IPS-15b (cell line): ENCODE results near the gene MYO1E.

Source experiments
- H3K27me3 ChIP-seq: one replicate; pipeline ENCODE4 v1.6.1; 2013; ENCODE audit warnings: low read length; ENCODE audit not compliant: control insufficient read depth, insufficient read depth
- H3K36me3 ChIP-seq: one replicate; pipeline ENCODE4 v1.6.1; 2013; ENCODE audit warnings: low read length; ENCODE audit not compliant: control insufficient read depth, insufficient read depth
- H3K4me1 ChIP-seq: one replicate; pipeline ENCODE4 v1.6.1; 2013; ENCODE audit warnings: mild to moderate bottlenecking, low read length; ENCODE audit not compliant: control insufficient read depth, insufficient read depth
- H3K4me3 ChIP-seq: one replicate; pipeline ENCODE4 v1.5.1; 2013; ENCODE audit warnings: low read depth, low read length
- H3K9ac ChIP-seq: one replicate; pipeline ENCODE4 v1.6.1; 2013; ENCODE audit warnings: low read depth, mild to moderate bottlenecking, low read length
- H3K9me3 ChIP-seq: one replicate; pipeline ENCODE4 v1.6.1; 2013; ENCODE audit warnings: mild to moderate bottlenecking, low read length; ENCODE audit not compliant: control insufficient read depth, insufficient read depth

Gene MYO1E

DNA sequence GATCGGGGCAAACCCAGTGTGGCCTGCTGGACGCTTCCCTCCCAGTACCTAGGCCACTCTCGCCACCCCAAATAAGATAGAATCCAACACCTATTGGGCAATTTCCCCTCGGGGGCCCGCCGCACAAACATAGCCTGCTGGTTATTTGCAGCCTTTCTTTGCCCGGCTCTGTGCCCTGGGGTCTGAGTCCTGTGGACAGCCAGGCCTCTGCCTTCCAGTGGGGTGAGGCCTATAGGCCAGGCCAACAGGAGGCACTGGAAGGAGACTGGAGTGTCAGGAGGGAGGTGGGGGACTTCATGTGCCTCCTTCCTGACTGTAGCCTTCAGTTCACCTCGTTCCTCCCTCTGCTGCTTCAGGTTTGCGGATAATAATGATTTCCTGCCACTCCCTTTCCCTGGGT, 213.5 kb downstream of the MYO1E start:
- peaks cover 19% of the 10 kb centered on the region for H3K36me3 ChIP-seq
- no peaks in the 10 kb centered on the region for H3K9me3 ChIP-seq
- H3K4me3 ChIP-seq: no peak overlapping the region
- no peaks in the 10 kb centered on the region for H3K4me1 ChIP-seq
- no peak overlapping the region for H3K9ac ChIP-seq
- H3K27me3 ChIP-seq: no peaks in the 10 kb centered on the region

DNA sequence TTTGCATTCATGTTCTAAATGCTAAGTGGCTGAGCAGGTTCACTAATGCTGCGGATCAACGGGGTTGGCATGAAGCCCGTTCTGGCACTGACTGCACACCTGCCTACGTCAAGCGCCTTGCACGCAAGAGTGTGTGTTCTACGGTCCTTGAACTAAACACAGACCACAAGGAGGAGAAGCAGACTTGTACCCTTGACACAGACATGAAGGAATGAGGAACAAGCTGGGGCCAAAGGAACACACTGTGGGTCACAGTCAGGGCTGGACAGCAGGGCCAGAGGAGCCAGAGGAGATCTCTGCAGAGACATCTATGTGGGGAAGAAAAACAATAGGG, 214.0 kb downstream of the MYO1E start:
- Histone ChIP-seq H3K36me3 (peaks cover 24% of the 10 kb centered on the region), H3K9me3 (no peaks in the 10 kb centered on the region), H3K9ac (no peak overlapping the region), H3K4me3 (no peak overlapping the region), H3K27me3 (no peaks in the 10 kb centered on the region), H3K4me1 (no peaks in the 10 kb centered on the region)

DNA sequence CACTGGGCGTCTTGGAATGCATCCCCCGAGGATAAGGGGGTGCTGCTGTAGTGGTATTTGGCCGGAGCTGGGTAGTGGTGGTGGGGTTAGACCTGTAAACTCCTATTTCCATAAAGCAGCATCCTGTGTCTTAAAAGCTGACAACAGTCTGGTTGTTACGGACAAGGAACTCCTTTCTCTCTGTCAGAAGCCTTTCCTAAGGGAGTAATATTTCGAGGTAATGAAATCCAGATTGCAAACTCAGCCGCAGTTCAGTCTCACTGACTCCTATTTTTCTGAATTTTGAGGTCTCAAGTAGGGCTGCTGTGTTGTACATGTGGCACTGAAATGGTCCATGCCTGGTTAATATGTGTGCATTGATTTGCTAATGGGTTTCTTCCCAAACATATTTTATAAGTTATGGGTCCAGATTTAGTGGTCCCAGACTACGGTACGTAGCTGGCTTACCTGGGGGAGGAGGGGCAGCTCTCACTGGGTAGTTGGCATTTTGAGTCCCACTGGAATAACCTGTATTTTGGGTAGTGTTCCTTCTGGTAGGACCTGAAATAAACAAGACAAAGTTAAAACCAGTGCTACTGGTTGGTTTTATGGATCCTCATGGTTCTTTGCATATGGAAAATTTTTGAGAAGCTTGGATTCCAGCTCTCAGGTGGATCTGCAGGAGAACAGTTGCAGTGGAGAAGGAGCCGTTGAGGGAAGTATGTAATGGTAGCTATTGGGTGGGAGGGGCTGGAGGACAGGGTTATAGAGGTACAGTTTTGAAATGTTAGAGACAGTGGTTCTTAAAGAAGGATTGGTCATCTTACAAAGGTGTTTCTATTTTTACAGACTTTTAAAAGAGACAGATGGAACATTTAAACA, 214.6 kb downstream of the MYO1E start:
- Histone ChIP-seq H3K4me1 (no peaks in the 10 kb centered on the region), H3K36me3 (peaks cover 29% of the 10 kb centered on the region), H3K9ac (no peak overlapping the region), H3K9me3 (no peaks in the 10 kb centered on the region), H3K4me3 (no peak overlapping the region), H3K27me3 (no peaks in the 10 kb centered on the region)

DNA sequence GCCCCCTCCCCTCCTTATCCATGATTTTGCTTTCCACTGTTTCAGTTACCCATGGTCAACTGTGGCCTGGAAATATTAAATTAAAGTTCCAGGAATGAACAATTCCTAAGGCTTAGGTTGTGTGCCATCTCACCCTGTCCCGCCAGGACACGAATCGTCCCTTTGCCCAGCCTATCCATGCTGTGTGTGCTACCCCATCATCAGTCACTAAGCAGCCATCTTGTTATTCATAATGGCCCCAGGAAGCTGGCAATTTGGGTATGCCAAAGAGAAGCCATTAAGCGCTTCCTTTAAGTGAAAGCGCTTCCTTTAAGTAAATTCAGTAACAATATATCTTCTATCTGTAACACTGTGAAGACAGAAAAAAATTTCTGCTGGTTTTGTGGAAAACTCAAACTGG, 215.3 kb downstream of the MYO1E start:
- Histone ChIP-seq H3K4me3 (no peak overlapping the region), H3K27me3 (no peaks in the 10 kb centered on the region), H3K36me3 (peaks cover 35% of the 10 kb centered on the region), H3K9ac (no peak overlapping the region), H3K4me1 (no peaks in the 10 kb centered on the region), H3K9me3 (no peaks in the 10 kb centered on the region)

GRCh38 chr15:59155431-59155830, 217.2 kb downstream of the MYO1E start:
- Histone ChIP-seq H3K27me3 (no peaks in the 10 kb centered on the region), H3K9me3 (no peaks in the 10 kb centered on the region), H3K4me3 (no peak overlapping the region), H3K9ac (no peak overlapping the region), H3K36me3 (peaks cover 39% of the 10 kb centered on the region), H3K4me1 (no peaks in the 10 kb centered on the region)

DNA sequence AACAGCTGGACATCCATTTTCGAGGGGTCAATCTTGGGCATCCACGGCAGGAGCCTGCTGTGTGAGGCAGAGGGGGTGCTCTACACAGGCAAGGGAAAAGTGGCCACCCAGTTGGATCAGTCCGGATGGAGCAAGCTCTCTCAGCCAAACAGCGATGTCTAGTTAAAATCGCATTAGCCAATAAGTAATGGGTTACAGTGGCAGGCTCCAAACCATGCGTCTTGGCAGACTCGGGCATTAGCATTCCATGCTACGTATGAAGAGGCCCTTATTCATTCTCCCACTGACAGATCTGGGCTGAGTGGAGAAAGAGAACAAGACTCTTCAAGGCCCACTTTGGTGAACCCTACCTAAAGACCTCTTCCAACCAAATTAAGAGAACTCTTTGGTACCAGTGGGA, 218.4 kb downstream of the MYO1E start:
- Histone ChIP-seq H3K36me3 (peaks cover 35% of the 10 kb centered on the region), H3K27me3 (no peaks in the 10 kb centered on the region), H3K4me3 (no peak overlapping the region), H3K9ac (no peak overlapping the region), H3K9me3 (no peaks in the 10 kb centered on the region), H3K4me1 (no peaks in the 10 kb centered on the region)

- Histone ChIP-seq H3K9ac (no peak overlapping the region), H3K36me3 (peaks cover 28% of the 10 kb centered on the region), H3K4me3 (no peak overlapping the region), H3K27me3 (no peaks in the 10 kb centered on the region), H3K4me1 (peaks cover 3% of the 10 kb centered on the region), H3K9me3 (no peaks in the 10 kb centered on the region)
Observed at GRCh38 chr15:59153466-59153865, 219.2 kb downstream of the MYO1E start.

- Histone ChIP-seq H3K36me3 (peaks cover 27% of the 10 kb centered on the region), H3K4me1 (peaks cover 7% of the 10 kb centered on the region), H3K9ac (no peak overlapping the region), H3K9me3 (no peaks in the 10 kb centered on the region), H3K4me3 (no peak overlapping the region), H3K27me3 (no peaks in the 10 kb centered on the region)
Observed at GRCh38 chr15:59152694-59153450, 219.8 kb downstream of the MYO1E start.

DNA sequence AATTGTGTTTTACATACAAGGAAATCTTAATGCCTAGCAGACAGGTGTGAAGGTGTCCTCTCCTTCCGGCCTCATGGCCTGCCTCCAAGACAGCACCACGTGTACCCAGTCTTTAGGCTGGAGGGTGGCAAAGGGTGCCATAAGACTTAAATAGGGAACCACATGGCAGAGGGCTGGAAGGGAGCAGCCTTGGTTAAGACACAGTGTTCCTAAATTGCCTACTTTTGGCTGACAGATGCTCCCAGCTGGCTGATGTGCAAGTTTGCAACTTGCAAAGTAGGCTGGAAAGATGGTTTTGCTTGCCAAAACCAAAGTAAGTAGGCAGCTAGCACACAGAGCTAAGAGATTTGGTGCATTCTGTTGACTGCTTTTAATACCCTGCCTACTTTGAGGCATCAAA, 222.5 kb downstream of the MYO1E start:
- Histone ChIP-seq H3K9ac (no peak overlapping the region), H3K36me3 (peaks cover 27% of the 10 kb centered on the region), H3K27me3 (no peaks in the 10 kb centered on the region), H3K9me3 (no peaks in the 10 kb centered on the region), H3K4me1 (peaks cover 7% of the 10 kb centered on the region), H3K4me3 (no peak overlapping the region)

- no peaks in the 10 kb centered on the region for H3K9me3 ChIP-seq
- peaks cover 7% of the 10 kb centered on the region for H3K4me1 ChIP-seq
- H3K36me3 ChIP-seq: peaks cover 23% of the 10 kb centered on the region
- no peak overlapping the region for H3K9ac ChIP-seq
- no peak overlapping the region for H3K4me3 ChIP-seq
- no peaks in the 10 kb centered on the region for H3K27me3 ChIP-seq
Observed at GRCh38 chr15:59148153-59148833, 224.4 kb downstream of the MYO1E start.

DNA sequence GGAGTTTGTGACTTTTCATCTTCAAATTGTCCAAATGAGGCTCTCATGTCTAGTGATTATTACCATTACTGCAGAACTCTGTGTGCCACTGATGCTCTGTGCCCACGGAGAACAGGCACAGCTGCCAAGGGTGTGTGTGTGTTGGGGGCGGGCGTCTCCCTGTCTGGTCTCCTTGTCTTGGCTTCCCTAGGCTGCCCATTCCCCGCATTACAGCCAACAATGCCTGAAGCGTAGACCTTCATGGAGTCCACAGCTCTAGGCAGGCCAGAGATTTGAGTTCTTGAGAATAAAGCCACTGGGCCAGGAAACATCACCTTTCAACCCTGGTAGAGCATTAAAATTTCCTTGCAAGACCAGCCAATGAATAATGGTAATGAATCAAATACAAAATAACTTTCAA, 225.0 kb downstream of the MYO1E start:
- Histone ChIP-seq H3K9me3 (no peaks in the 10 kb centered on the region), H3K4me1 (peaks cover 7% of the 10 kb centered on the region), H3K4me3 (no peak overlapping the region), H3K36me3 (peaks cover 20% of the 10 kb centered on the region), H3K9ac (no peak overlapping the region), H3K27me3 (no peaks in the 10 kb centered on the region)
